ENCODE results near the gene TBC1D5. TPM values are rescaled to one million over a fixed set of nuclear protein-coding genes. Genes with fewer than 3 reads are reported as not detected.

TBC1D5 gene
- total RNA-seq, 3 donors from 2014 or later: 70.1 to 109 (median 90.1) TPM

- Histone ChIP-seq H3K4me3 (no peak overlapping the region), H3K27me3 (no peaks in the 10 kb centered on the region), H3K9me3 (no peaks in the 10 kb centered on the region), H3K27ac (no peak overlapping the region), H3K36me3 (no peaks in the 10 kb centered on the region), H3K4me1 (no peaks in the 10 kb centered on the region)
- DNase-seq (ENCODE audit: low spot score in 2 of 2): no peak
- intact Hi-C loops (cut with DNase I; ENCODE audit: low total_unique reads): no loop called here
- no peak for TF ChIP-seq POLR2A (IDR thresholded peaks at IDR 0.05)
- TF ChIP-seq POLR2AphosphoS5 (IDR thresholded peaks at IDR 0.05): no peak
- TF ChIP-seq CTCF (IDR thresholded peaks at IDR 0.05): no peak
Measured at GRCh38 chr3:17479681-17480405, 262.6 kb downstream of the TBC1D5 start.

GRCh38 chr3:17478673-17479072 lies 263.8 kb downstream of the TBC1D5 start:
- intact Hi-C loops (cut with DNase I; ENCODE audit: low total_unique reads): no loop called here
- H3K4me3 ChIP-seq: no peak overlapping the region
- TF ChIP-seq CTCF (IDR thresholded peaks at IDR 0.05) (no peak), POLR2A (IDR thresholded peaks at IDR 0.05) (no peak), POLR2AphosphoS5 (IDR thresholded peaks at IDR 0.05) (no peak)
- no peaks in the 10 kb centered on the region for H3K9me3 ChIP-seq
- no peaks in the 10 kb centered on the region for H3K4me1 ChIP-seq
- no peak for DNase-seq (ENCODE audit: low spot score in 2 of 2)
- no peaks in the 10 kb centered on the region for H3K36me3 ChIP-seq
- H3K27ac ChIP-seq: no peak overlapping the region
- no peaks in the 10 kb centered on the region for H3K27me3 ChIP-seq

- TF ChIP-seq CTCF (IDR thresholded peaks at IDR 0.05) (no peak), POLR2A (IDR thresholded peaks at IDR 0.05) (no peak)
- DNase-seq (ENCODE audit: low spot score in 2 of 2): no peak
- Histone ChIP-seq H3K4me3 (no peak overlapping the region), H3K27ac (no peak overlapping the region), H3K9me3 (no peaks in the 10 kb centered on the region), H3K36me3 (peaks cover 3% of the 10 kb centered on the region), H3K4me1 (no peaks in the 10 kb centered on the region), H3K27me3 (no peaks in the 10 kb centered on the region)
- intact Hi-C loops (cut with DNase I; ENCODE audit: low total_unique reads): no loop called here
Measured at GRCh38 chr3:17473761-17474160, 268.7 kb downstream of the TBC1D5 start.

- Histone ChIP-seq H3K4me3 (no peak overlapping the region), H3K27me3 (no peaks in the 10 kb centered on the region), H3K36me3 (peaks cover 3% of the 10 kb centered on the region), H3K27ac (no peak overlapping the region), H3K9me3 (no peaks in the 10 kb centered on the region), H3K4me1 (no peaks in the 10 kb centered on the region)
- no peak for DNase-seq (ENCODE audit: low spot score in 2 of 2)
- TF ChIP-seq CTCF (IDR thresholded peaks at IDR 0.05): no peak
- no peak for TF ChIP-seq POLR2AphosphoS5 (IDR thresholded peaks at IDR 0.05)
- no peak for TF ChIP-seq POLR2A (IDR thresholded peaks at IDR 0.05)
- intact Hi-C loops (cut with DNase I; ENCODE audit: low total_unique reads): no loop called here
Measured at GRCh38 chr3:17469954-17470353, 272.5 kb downstream of the TBC1D5 start.

GRCh38 chr3:17469520-17469919 lies 272.9 kb downstream of the TBC1D5 start:
- Histone ChIP-seq H3K27me3 (no peaks in the 10 kb centered on the region), H3K4me1 (no peaks in the 10 kb centered on the region), H3K27ac (no peak overlapping the region), H3K9me3 (no peaks in the 10 kb centered on the region), H3K36me3 (peaks cover 3% of the 10 kb centered on the region), H3K4me3 (no peak overlapping the region)
- TF ChIP-seq POLR2A (IDR thresholded peaks at IDR 0.05) (no peak), POLR2AphosphoS5 (IDR thresholded peaks at IDR 0.05) (no peak), CTCF (IDR thresholded peaks at IDR 0.05) (no peak)
- no peak for DNase-seq (ENCODE audit: low spot score in 2 of 2)
- intact Hi-C loops (cut with DNase I; ENCODE audit: low total_unique reads): no loop called here

Data from breast epithelium (tissue), 4 donors.